HG03045 (cell line): ENCODE measurements around the gene ALPG.
A peak's percentile ranks its signal among the peaks of the same experiment; 100 is the strongest.
"Not testable (repeated sequence)": the region's sequence is repeated elsewhere in the genome, so short reads cannot be mapped to it uniquely, and the experiment has no call there.

Experiments
- ATAC-seq: cut with Tn5 transposase; IDR thresholded peaks from one replicate; pipeline ENCODE4 v1.9.1; 2021; ENCODE audit warnings: mild to moderate bottlenecking, moderate library complexity; ENCODE audit not compliant: unreplicated experiment

Gene ALPG

DNA sequence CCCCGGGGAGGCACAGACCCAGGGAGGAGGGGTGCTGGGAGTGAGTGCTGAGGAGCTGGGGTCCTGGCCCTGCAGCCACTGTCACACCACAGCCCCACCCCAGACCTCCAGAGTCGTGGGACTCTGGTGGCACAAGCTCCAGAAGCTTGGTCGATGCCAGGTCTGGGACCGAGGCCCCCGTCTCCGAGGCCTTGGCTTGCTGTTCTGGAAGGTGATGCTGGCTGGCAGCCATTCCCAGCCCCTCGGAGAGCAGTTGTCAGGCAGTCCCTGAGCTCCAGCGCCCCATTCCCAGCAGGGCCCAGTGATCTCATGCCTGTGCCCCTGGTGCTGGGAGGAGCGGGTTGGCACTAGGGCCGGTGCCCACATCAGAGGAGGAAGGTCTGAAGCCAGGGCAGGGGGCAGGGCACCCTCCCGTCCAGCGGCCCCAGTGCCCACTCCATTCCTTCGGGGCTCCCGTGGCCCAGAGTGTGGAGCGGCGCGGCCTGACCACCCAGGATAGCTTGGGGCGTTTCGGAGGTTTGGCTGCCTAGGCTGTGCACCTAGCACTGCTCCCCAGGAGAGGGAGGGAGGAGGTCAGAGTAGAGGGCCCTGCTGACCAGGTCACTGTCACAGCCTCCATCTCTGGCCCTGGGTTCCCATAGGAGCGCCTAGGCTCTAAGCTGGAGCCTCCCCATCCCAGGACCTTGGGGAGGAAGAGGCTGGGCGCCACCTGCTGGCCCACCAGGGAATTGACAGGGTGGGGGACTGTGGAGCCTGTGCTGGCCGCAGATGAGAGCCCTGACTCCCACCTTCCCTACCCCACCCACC is 32.5 kb downstream of the ALPG start:
- ATAC-seq: no peak

DNA sequence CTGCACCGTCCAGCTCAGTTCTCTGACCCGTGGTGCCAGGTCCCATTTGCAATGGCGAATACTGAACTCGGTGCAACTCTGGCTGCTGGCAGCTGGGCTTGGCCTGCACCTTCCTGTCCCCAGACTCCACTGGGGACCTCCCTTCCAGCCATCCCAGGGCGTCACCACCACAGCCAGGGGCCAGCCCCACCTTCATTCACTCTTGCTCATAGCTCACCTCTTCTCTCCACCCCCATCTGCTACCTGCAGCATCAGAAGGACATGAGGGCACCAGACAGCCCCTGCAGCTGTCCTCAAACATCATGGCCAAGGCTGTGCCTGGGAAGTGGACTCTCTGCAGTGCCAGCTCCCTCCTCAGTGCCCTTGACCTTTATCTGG is 33.1 kb downstream of the ALPG start:
- ATAC-seq: no peak

DNA sequence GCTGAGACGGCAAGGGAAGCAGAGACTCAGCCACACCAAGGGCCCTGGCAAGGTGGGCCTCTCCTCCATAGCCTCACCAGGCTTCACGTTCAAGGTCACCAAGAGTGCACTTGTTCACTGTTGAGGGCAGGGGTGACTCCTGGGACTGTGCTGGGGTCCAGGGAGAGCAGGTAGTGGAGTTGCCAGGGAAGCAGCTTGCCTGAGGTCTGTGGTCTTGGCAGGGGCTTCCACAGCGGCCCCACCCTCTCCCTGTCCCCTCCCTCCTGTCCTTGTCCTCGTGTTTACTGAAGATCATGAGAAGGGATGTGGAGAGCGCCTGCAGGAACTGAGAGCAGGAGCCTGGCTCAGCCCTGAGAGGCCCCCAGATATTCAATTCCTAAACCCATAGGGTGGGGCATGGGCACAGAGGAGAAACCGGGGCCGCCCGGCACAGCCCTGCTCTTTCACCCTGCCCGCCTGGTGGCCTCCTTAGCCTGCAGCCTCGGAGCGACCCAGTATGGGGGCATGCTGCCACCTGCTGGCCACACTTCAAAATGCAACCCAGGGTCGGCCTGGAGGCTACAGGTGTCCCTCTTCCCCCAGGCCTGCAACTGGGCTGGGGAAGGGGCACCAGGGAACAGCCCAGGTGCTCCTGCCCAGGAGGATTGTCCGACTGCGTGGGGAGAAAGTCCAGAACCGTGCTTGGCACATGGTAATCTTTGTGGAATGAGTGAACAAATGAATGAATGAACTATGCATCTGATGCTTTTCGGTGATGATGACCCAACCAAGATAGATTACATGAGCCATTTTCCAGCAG is 33.8 kb downstream of the ALPG start:
- peak; percentile 63 for ATAC-seq

DNA sequence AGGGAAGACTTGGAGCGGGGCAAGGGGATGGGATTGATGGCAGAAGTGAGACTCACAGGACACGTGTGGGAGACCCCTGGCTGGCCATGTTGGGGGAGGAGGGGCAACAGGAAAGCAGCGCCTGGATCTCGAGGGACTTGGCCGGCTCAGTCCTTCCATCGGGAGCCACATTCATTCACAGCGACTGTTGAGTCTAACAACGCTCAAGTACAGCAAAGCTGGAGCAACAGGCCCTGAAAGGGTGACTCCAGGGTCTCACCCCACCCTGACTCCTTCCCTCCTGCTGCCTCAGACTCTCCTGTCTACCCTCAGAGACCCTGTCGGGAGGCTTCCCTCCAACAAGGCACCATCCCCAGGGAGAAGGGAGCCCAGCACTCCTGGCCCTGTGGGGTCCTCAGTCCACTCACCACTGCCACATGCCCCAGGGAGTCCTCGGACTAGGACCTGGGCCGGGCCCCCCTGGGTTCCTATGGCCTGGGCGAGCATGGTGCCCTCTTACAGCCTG is 34.6 kb downstream of the ALPG start:
- no peak for ATAC-seq

DNA sequence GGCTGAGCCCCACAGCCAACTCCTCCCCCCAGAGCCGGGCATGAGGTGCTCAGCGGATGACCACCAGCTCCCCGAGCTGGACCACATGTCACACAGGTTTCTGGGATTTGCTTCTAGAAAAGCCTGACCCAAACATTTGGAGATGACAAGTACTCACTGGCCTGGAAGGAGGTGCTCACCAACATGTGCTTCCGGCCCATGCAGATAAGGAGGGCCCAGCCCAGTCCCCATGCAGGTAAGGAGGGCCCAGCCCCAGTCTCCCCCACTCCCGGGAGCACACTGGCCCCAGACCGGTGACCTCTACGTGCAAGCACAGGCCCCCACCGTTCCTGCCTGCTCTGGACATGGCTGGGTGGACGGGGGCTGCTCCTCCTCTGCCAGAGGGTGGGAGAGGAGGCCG is 35.3 kb downstream of the ALPG start:
- not testable (repeated sequence) for ATAC-seq

DNA sequence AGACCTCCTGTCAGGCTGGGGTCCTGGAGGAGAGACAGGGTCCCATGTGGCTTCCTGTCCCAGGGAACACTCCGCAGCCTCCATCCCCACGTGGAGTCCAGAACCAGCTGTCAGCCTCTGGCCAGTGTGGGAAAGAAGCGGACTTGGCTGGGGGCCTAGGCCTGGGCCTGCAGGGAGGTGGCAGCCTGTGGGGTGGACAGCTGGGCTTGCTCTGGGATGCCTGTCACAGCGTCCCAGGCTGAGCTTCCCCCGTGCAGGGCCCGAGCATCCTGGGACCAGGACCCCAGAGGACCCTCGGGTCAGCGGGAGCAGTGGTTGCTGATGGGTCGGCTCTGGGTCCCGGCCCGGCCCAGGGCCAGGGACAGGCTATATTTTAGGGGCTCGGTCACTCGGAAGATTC is 35.8 kb downstream of the ALPG start:
- not testable (repeated sequence) for ATAC-seq

DNA sequence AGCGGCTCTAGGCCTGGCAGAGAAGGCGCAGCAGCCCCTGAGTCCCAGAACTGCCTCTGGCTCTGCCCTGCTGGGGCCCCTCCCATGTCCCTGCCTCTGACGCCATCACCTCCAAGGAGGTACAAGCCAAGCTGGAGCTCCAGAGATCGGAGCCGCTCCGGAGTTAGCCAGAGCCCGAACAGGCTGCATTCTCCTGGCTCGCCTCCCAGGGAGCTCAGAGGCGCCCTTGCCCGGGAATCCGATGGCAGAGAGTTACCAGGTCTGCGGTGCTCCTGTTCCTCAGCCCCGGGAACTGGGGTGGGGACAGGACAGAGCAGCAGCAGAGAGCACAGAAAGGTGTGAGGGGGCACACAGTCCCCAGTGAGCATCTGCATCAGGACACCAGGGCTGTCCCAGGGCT is 36.4 kb downstream of the ALPG start:
- not testable (repeated sequence) for ATAC-seq

DNA sequence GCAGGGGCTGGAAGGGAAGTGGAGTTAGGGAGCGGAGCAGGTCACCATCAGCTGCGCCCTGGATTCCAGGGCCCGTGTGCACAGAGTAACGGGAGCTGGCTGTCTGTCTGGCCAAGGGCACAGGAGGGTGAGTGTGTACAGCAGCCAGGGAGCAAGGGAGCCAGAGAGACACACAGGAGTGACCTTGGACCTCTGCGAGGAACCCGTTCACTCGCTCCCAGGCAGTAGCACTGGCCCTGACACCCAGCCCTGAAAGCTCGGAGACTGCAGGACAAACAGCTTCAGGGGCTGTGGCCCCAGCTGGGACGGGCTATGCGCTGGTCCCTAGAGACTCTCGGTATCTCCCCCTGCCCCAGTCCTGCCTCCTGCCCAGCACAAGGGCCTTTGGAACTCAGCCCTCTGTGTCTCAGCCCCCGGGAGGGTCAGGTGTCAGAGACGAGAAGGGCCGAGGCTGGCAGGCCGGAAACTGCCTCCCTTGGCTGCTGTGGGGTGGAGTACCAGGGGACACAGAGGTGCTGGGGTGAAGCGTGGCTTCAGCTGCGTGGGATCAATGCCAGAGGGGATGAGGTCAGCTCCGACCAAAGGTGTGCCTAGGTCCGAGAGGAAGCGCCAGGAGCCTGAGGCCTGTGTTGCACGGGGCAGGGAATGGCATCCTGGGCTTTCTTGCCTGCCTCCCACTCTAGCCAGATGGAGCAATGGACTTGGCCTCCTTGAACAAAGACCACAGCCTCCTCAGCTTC is 37.2 kb downstream of the ALPG start:
- not testable (repeated sequence) for ATAC-seq

DNA sequence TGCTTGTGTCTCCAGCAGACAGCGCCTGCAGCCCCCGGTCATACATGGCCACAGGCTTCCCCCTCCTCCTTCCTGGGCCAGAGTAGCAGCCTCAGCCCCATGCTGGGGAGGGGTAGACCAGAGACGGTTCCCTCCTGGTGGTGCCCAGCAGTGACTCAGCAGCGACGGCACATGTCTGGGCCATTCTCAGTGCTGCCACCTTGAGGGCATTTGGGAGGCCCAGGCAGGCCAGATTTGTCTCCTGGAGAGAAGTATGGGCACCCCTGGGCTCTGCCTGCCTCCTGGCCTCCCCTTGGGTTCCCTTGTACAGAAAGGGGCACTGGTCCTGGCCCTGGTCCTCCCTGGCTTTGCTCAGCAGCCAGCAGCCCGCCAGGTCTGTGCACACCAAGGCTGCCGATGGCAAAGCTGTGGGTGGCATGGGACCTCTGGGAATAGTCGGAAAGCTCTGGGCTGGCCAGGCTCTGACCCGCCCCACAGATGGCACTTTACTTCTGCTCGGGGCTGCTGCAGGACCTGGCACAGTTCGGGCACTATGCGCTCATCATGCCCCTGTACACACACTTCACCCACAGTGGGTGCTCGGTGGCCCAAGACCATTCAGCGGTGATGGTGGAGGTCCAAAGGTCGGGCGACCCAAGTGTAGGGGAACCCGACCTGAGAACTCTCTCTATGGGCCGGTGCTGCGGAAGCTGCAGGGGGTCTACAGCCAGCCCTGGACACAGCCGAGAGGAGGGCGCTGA is 37.9 kb downstream of the ALPG start:
- no peak for ATAC-seq

DNA sequence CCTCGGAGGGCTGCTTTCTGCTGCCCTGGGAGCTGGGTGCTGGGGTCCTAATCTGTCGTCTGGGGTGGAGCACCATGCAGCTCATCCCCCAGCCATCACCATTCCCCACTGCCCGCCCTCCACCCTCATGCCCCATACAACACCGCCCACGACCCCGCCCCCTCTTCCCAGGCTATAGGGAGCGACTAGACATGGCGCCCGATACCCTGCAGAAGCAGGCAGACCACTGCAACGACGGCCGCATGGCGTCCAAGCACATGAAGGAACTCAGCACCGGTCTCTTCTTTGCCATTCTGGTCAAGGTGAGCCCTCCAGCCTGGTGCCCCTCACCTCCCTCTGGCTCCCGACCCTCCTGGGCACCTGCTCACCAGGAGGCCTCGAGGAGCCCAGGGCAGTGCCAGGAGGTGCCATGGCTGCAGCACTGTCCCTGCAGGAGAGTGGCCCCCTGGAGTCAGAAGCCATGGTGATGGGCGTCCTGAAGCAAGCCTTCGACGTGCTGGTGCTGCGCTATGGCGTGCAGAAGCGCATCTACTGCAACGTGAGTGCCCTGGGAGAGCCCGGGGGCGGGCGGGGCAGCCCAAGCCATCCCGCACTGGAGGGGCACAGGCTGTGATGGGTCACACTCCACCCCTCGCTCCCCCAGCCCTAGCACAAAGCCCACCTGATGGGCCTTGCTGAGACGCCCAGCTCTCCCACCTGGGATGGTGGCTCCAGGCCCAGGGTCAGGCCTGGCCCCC is 38.7 kb downstream of the ALPG start:
- not testable (repeated sequence) for ATAC-seq

DNA sequence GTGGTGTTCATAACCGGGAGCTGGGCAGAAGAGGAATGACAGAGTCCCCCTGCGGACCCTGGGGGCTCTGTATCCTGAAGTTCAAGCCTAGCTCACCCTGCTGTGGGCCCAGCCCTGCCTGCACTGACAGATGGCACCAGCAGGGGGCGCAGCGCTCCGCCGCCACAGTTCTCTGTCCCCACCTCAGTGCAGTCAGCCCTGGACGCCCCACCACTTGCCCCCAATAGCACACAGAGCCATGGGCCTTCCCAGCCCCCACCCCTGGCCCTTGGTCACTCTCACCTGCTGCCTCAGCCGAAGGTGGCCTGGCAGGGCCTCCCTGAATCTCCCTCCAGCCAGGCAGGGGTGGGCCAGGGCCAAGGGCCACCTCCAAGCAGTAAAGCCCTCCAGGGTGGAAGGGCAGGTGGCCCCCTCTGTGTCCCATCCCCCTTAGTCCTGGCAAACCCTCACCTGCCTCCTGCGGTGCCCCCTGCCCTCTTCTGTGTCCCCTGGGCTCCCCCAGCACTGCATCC is 39.7 kb downstream of the ALPG start:
- not testable (repeated sequence) for ATAC-seq

DNA sequence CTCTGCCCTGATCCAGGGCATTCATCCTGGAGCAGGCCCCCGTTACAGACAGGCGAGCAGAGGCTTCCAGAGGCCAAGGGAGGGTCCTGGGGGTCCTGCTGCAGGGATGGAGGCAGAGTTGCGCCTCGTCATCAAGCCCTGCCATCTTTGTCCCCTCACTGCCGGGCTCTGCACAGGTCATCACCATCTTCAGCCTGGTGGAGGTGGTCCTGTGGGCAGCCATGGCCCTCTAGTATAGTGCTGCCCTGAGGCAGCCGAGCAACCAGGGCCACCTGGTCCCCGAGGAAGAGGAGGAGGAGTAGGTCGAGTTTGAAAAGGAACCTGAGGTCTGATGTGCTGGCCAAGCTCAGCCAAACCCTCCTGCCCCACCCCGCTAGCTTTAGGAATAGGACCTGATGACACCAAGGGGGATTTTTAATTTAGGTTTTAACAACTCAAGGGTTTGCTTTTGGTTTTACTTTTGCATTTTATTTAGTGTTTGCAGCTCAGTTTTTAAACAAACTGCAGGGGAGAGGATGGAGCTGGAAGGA is 40.5 kb downstream of the ALPG start:
- no peak for ATAC-seq

DNA sequence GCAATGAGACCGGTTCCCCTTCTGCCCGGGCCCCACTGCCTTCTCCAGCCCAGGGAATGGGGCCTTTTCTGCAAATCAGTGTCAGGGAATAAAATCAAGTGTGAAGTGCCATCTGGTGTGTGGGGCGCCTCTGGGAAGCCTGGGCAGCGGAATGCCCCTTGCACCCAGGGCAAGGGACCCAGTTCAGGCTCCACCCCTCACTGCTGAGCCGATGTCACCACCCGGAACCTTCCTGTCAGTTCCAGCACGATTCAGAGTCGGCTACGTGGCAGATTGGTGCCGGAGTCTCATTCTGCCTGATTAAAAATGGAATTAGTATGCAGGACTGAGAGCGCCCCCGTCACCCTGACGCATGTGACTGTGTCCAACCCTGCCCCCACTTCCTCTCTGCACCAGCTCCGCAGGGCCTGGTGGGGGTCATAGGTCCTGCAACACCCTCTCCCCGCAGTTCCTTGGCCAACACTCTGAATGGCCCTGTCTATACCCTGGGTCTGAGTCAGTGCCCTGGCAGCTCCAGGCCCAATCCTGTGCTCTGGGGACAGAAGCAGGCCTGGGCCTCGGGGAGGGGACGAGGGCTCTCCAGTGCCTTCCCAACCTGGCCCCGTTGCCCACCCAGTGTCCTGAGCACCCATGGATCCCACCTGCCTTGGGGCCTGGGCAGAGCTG is 41.1 kb downstream of the ALPG start:
- ATAC-seq: no peak

DNA sequence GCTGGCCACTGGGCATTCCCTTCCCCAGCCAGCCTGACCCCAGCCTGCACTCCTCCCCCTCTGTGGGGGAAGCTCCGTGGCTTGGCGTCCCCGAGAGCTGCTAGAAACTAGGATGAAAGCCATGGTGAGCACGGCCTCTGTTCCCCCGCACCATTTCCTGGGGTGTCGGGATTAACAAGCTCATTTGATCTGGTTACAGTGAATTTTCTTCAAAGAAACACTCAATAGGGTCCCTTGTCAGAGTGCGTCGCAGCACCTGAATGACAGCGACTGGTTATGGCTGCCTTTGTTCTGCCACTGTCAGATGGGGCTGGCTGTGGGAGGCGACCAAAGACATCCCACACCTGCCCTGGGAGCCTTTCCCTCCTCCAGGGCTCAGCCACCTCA is 41.7 kb downstream of the ALPG start:
- no peak for ATAC-seq

DNA sequence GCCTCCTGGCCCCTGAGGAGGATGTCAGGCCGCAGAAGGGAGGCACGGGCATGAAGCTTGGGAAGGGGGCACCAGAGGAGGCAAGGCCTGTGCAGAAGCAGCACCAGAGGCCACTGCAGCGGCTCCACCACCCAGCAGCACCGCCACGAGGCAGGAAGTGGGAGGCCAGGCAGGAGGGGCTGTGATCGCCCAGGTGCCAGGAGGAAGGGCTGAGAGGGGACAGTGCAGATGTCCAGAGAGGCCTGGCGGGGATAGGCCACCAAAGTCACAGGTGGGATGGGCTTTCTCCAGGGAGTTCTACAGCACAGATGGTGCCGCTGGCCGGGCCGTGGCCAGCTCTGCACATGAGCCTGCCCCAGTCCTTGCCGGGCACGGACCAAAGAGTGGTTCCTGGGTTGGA is 43.3 kb downstream of the ALPG start:
- ATAC-seq: no peak

DNA sequence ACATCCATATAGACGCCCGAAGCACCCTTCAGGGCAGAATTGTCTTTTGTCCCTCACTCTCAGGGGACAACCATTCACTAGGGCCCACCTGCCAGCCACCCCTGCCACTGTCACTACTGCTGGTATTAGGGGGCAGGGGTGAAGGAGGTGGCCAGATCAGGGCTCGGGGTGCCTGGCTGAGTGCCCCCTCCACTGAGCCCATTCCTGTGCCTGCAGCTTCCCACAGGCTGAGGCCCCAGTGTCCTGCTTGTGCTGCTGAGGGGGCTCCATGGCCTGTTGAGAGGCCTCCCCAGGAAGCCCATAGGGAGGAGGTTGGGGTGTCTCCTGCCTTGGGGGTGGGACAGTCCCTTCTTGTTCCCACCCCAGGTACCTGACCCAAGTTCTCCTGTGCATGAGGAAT is 45.0 kb downstream of the ALPG start:
- not testable (repeated sequence) for ATAC-seq

DNA sequence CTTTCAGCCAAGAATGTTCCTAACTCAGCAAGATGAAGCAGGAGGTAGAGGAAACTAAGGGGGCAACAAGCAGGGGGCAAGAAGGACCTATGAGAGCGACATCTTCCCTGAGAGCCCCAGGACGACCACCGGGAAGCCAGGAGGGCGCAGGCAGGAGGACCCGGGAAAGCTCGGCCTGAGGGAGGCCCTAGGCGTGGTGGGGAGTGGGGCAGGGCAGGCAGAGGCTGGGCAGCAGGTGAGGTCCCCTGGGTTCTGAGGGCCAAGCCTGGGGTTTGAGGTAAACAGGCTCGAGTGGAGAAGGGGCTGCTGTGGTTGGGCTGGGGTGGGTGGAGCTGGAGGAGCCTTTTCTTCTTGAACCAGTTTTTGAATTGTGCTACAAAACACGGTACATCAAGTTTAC is 48.0 kb downstream of the ALPG start:
- no peak for ATAC-seq

DNA sequence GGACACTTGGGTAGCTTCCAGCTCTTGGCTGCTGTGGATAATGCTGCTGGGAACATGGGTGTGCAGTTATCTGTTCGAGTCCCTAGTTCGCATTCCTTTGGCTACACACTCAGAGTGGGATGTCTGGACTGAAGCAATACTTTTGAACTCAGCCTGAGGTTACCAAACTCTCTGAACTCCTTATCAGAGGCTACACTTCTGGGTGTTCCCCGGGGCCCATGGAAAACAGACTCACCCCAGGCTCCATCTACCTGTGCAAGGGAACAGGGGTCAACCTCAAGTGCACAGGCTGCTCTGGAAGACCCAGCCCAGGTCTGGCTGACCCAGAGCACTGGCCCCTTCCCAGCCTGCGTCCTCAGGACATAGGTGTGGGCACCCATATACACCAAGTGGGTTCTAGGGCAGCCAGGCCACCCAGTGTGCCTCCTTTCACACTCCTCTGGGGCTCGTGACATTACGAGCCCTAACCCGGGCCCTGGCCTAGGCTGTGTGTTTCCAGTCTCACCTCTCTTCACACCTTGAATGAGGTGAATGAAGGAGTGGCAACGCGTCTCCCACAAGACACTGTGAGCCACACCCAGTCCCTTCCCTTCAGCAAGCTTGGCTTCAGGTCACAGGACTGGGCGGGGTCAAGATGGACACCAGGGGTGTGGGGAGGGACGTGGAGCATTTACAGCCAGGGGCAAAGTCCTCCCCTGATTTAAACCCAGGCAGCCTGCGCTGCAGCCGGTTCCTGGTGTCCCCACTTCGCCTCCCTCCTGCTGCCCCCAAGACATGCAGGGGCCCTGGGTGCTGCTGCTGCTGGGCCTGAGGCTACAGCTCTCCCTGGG is 49.0 kb downstream of the ALPG start, which contains the start of gene ALPI:
Gene ALPI (plus strand): TSS at position 728 of the 830 bp plus-strand sequence. CDS start 47 bp downstream, at position 775.
- no peak for ATAC-seq
